ENCODE measurements around the gene KCNT1. TPM values are rescaled to one million over a fixed set of nuclear protein-coding genes. Genes with fewer than 3 reads are reported as not detected.

The KCNT1 gene
- total RNA-seq, 1 experiment from 2014 or later: not detected

DNA sequence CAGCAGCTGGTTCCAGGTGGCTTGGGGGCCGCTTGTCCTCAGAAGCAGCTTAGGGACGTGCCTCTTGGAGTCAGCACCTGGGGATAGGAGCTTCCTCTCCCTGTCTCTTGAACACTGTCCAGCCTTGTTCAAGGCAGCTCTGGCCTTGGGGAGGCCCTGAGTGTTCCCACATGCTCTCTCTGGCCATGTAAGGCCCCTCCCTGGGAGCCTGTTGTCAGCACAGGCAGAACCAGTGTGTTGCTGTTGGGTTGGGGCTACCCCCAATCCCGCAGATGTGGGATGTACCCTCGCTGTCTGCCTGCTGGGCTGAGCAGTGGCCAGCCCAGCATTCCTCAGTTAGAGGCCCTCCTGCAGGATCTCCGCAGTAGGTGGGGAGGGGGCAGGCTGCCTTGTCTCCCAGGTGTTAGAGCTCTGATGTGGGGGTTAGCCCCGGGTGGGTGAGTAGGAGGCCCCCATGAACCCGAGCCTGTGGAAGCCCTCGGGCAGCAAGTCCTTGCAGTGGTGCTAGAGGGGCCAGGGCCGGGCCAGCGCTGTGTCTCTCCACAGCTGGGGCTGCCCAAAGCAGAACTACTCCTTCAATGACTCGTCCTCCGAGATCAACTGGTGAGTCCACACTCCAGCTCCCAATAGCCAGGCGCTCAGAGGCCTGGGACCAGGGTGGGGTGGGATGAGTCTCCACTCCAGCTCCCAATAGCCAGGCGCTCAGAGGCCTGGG lies 51.6 kb downstream of the KCNT1 start:
- no peak overlapping the region for H3K27ac ChIP-seq (ENCODE audit: low read length)
- H3K4me2 ChIP-seq (ENCODE audit: low read depth, low read length, poor library complexity, severe bottlenecking): no peak overlapping the region
- H3K9me3 ChIP-seq (ENCODE audit: low read length): no peaks in the 10 kb centered on the region
- no peak overlapping the region for H3K4me3 ChIP-seq (ENCODE audit: low read length)
- H3K9me2 ChIP-seq (replicated peaks; ENCODE audit: insufficient read depth, low read length): no peaks in the 10 kb centered on the region
- no peaks in the 10 kb centered on the region for H3K4me1 ChIP-seq (ENCODE audit: low read length)
- DNase-seq: no peak
- no peaks in the 10 kb centered on the region for H4K20me1 ChIP-seq (ENCODE audit: insufficient read depth, low read depth, low read length)
- H3K79me2 ChIP-seq (ENCODE audit: low read length): no peaks in the 10 kb centered on the region
- no peaks in the 10 kb centered on the region for H3K27me3 ChIP-seq (ENCODE audit: low read length)
- no peak overlapping the region for H2AFZ ChIP-seq (ENCODE audit: low read length)
- H3K36me3 ChIP-seq (ENCODE audit: insufficient read depth, low read length): no peaks in the 10 kb centered on the region
- no peak overlapping the region for H3K9ac ChIP-seq (ENCODE audit: low read length)

DNA sequence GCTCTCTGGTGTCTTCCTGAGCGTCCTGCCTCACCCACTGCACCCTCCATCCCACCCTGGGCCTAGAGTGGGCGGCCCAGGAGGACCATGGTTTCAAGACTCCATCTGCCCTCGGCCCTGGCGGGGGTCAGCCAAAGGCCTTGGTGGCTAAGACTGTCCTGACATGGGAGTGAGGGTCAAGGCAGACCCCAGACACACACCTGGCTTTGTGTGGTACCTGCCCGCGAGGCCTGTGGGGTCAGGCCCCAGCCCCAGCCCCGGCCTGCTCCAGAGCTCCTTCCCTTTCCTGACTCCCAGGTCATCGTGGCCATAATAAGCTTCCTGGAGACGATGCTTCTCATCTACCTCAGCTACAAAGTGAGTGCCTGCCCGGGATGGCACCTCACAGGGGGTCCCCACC lies 54.6 kb downstream of the KCNT1 start:
- DNase-seq: no peak
- H2AFZ ChIP-seq (ENCODE audit: low read length): no peak overlapping the region
- H3K9me3 ChIP-seq (ENCODE audit: low read length): no peaks in the 10 kb centered on the region
- no peaks in the 10 kb centered on the region for H3K27me3 ChIP-seq (ENCODE audit: low read length)
- H3K9ac ChIP-seq (ENCODE audit: low read length): no peak overlapping the region
- no peaks in the 10 kb centered on the region for H3K36me3 ChIP-seq (ENCODE audit: insufficient read depth, low read length)
- H3K79me2 ChIP-seq (ENCODE audit: low read length): no peaks in the 10 kb centered on the region
- H3K27ac ChIP-seq (ENCODE audit: low read length): no peak overlapping the region
- no peak overlapping the region for H3K4me3 ChIP-seq (ENCODE audit: low read length)
- no peaks in the 10 kb centered on the region for H4K20me1 ChIP-seq (ENCODE audit: insufficient read depth, low read depth, low read length)
- H3K4me2 ChIP-seq (ENCODE audit: low read depth, low read length, poor library complexity, severe bottlenecking): no peak overlapping the region
- no peaks in the 10 kb centered on the region for H3K4me1 ChIP-seq (ENCODE audit: low read length)
- no peaks in the 10 kb centered on the region for H3K9me2 ChIP-seq (replicated peaks; ENCODE audit: insufficient read depth, low read length)

DNA sequence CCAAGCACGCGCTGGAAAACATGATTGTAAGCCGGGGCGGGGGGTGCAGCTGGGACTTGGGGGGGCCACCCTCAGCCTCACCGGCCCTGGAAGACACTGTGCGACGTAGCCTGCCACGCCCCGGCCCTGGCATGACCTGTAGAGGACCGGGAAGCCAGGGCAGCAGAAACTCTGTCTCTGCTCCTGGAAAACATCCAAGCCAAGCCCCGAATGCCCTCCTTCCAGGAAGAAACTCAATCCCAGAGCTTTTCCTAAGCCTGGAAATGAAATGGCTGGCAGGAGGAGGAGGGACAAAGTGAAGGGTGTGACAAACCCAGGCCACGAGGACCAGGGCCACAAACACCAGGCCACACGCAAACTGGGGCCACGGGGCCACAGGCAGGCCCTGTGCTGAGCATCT lies 55.4 kb downstream of the KCNT1 start:
- no peaks in the 10 kb centered on the region for H3K27me3 ChIP-seq (ENCODE audit: low read length)
- H2AFZ ChIP-seq (ENCODE audit: low read length): no peak overlapping the region
- H3K4me3 ChIP-seq (ENCODE audit: low read length): no peak overlapping the region
- no peaks in the 10 kb centered on the region for H3K4me1 ChIP-seq (ENCODE audit: low read length)
- no peak overlapping the region for H3K9ac ChIP-seq (ENCODE audit: low read length)
- no peaks in the 10 kb centered on the region for H4K20me1 ChIP-seq (ENCODE audit: insufficient read depth, low read depth, low read length)
- H3K36me3 ChIP-seq (ENCODE audit: insufficient read depth, low read length): no peaks in the 10 kb centered on the region
- H3K27ac ChIP-seq (ENCODE audit: low read length): no peak overlapping the region
- DNase-seq: no peak
- no peaks in the 10 kb centered on the region for H3K79me2 ChIP-seq (ENCODE audit: low read length)
- no peak overlapping the region for H3K4me2 ChIP-seq (ENCODE audit: low read depth, low read length, poor library complexity, severe bottlenecking)
- no peaks in the 10 kb centered on the region for H3K9me3 ChIP-seq (ENCODE audit: low read length)
- no peaks in the 10 kb centered on the region for H3K9me2 ChIP-seq (replicated peaks; ENCODE audit: insufficient read depth, low read length)

DNA sequence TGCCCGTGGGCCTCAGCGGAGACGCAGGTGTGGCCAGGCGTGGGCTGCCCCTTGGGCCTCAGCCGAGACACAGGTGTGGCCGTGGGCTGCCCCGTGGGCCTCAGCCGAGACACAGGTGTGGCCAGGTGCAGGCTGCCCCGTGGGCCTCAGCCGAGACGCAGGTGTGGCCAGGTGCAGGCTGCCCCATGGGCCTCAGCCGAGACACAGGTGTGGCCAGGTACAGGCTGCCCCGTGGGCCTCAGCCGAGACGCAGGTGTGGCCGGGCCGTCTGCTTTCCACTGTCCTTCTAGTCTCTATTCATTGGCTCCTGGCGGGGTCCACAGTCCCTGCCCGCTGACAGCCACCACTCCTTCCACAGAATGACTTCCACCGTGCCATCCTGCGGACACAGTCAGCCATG lies 56.1 kb downstream of the KCNT1 start:
- no peak for DNase-seq
- no peaks in the 10 kb centered on the region for H4K20me1 ChIP-seq (ENCODE audit: insufficient read depth, low read depth, low read length)

GRCh38 chr9:135758870-135759269 lies 56.9 kb downstream of the KCNT1 start:
- H3K4me1 ChIP-seq (ENCODE audit: low read length): no peaks in the 10 kb centered on the region
- no peak overlapping the region for H3K4me2 ChIP-seq (ENCODE audit: low read depth, low read length, poor library complexity, severe bottlenecking)
- no peak overlapping the region for H3K27ac ChIP-seq (ENCODE audit: low read length)
- H3K27me3 ChIP-seq (ENCODE audit: low read length): no peaks in the 10 kb centered on the region
- H3K79me2 ChIP-seq (ENCODE audit: low read length): no peaks in the 10 kb centered on the region
- no peak overlapping the region for H3K9ac ChIP-seq (ENCODE audit: low read length)
- H2AFZ ChIP-seq (ENCODE audit: low read length): no peak overlapping the region
- no peaks in the 10 kb centered on the region for H3K9me3 ChIP-seq (ENCODE audit: low read length)
- DNase-seq: no peak
- H3K36me3 ChIP-seq (ENCODE audit: insufficient read depth, low read length): no peaks in the 10 kb centered on the region
- no peaks in the 10 kb centered on the region for H3K9me2 ChIP-seq (replicated peaks; ENCODE audit: insufficient read depth, low read length)
- H4K20me1 ChIP-seq (ENCODE audit: insufficient read depth, low read depth, low read length): no peaks in the 10 kb centered on the region
- no peak overlapping the region for H3K4me3 ChIP-seq (ENCODE audit: low read length)

More for the DNA sequence above, 56.1 kb downstream of the KCNT1 start:
- H3K4me2 ChIP-seq (ENCODE audit: low read depth, low read length, poor library complexity, severe bottlenecking): no peak overlapping the region
- no peaks in the 10 kb centered on the region for H3K27me3 ChIP-seq (ENCODE audit: low read length)
- no peak overlapping the region for H3K4me3 ChIP-seq (ENCODE audit: low read length)
- no peaks in the 10 kb centered on the region for H3K9me3 ChIP-seq (ENCODE audit: low read length)
- H3K9ac ChIP-seq (ENCODE audit: low read length): no peak overlapping the region
- H3K9me2 ChIP-seq (replicated peaks; ENCODE audit: insufficient read depth, low read length): no peaks in the 10 kb centered on the region
- H3K27ac ChIP-seq (ENCODE audit: low read length): no peak overlapping the region
- no peaks in the 10 kb centered on the region for H3K4me1 ChIP-seq (ENCODE audit: low read length)
- no peak overlapping the region for H2AFZ ChIP-seq (ENCODE audit: low read length)
- H3K79me2 ChIP-seq (ENCODE audit: low read length): no peaks in the 10 kb centered on the region
- H3K36me3 ChIP-seq (ENCODE audit: insufficient read depth, low read length): no peaks in the 10 kb centered on the region

GRCh38 chr9:135759676-135760300 lies 57.8 kb downstream of the KCNT1 start:
- H3K27me3 ChIP-seq (ENCODE audit: low read length): no peaks in the 10 kb centered on the region
- no peaks in the 10 kb centered on the region for H4K20me1 ChIP-seq (ENCODE audit: insufficient read depth, low read depth, low read length)
- no peaks in the 10 kb centered on the region for H3K4me1 ChIP-seq (ENCODE audit: low read length)
- no peaks in the 10 kb centered on the region for H3K9me2 ChIP-seq (replicated peaks; ENCODE audit: insufficient read depth, low read length)
- H3K9me3 ChIP-seq (ENCODE audit: low read length): no peaks in the 10 kb centered on the region
- no peak overlapping the region for H3K4me3 ChIP-seq (ENCODE audit: low read length)
- no peak overlapping the region for H3K4me2 ChIP-seq (ENCODE audit: low read depth, low read length, poor library complexity, severe bottlenecking)
- no peak overlapping the region for H3K9ac ChIP-seq (ENCODE audit: low read length)
- H3K27ac ChIP-seq (ENCODE audit: low read length): no peak overlapping the region
- no peaks in the 10 kb centered on the region for H3K79me2 ChIP-seq (ENCODE audit: low read length)
- H3K36me3 ChIP-seq (ENCODE audit: insufficient read depth, low read length): no peaks in the 10 kb centered on the region
- DNase-seq: no peak
- no peak overlapping the region for H2AFZ ChIP-seq (ENCODE audit: low read length)

- no peaks in the 10 kb centered on the region for H3K4me1 ChIP-seq (ENCODE audit: low read length)
Observed at GRCh38 chr9:135760465-135760864, 58.5 kb downstream of the KCNT1 start.

DNA sequence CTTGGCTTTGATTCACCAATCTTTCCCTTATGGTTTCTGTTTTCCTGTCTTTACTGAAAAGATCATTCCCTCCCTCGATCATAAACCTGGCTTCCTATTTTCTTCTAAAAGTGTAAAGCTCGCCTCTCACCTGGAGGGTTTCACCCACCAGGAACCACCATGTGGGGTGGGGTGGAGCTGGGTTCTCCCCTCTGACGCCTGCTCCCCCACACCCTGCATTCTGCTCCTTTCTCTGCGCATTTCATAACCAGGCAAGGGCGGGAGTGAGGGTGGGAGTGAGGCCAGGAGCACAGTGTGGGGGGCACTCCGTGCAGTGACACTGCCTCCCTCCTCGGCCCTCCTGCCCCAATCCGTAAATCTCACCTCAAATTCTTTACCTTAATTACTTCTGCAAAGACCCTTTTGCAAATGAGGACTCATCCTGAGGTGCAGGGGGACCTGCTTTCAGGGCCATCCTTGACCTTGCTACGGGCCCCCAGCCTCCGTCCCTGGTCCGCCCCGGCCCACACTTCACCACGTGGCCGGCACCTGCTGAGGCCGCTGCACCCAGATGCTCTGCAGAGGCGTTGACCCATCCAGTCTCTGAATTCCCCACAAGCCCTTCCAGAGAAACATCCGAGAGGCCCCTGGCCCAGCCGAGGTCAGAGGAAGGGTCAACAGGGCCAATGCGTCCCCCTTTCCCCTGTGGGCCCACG lies 59.3 kb downstream of the KCNT1 start:
- no peaks in the 10 kb centered on the region for H3K36me3 ChIP-seq (ENCODE audit: insufficient read depth, low read length)
- H3K27me3 ChIP-seq (ENCODE audit: low read length): no peaks in the 10 kb centered on the region
- no peak overlapping the region for H3K9ac ChIP-seq (ENCODE audit: low read length)
- H3K4me2 ChIP-seq (ENCODE audit: low read depth, low read length, poor library complexity, severe bottlenecking): no peak overlapping the region
- no peak overlapping the region for H3K27ac ChIP-seq (ENCODE audit: low read length)
- H3K9me3 ChIP-seq (ENCODE audit: low read length): no peaks in the 10 kb centered on the region
- H2AFZ ChIP-seq (ENCODE audit: low read length): no peak overlapping the region
- H3K79me2 ChIP-seq (ENCODE audit: low read length): no peaks in the 10 kb centered on the region
- no peak for DNase-seq
- no peaks in the 10 kb centered on the region for H3K4me1 ChIP-seq (ENCODE audit: low read length)
- H4K20me1 ChIP-seq (ENCODE audit: insufficient read depth, low read depth, low read length): no peaks in the 10 kb centered on the region
- no peak overlapping the region for H3K4me3 ChIP-seq (ENCODE audit: low read length)
- H3K9me2 ChIP-seq (replicated peaks; ENCODE audit: insufficient read depth, low read length): no peaks in the 10 kb centered on the region

More at GRCh38 chr9:135760465-135760864, 58.5 kb downstream of the KCNT1 start:
- Histone ChIP-seq H3K4me2 (ENCODE audit: low read depth, low read length, poor library complexity, severe bottlenecking) (no peak overlapping the region), H3K79me2 (ENCODE audit: low read length) (no peaks in the 10 kb centered on the region), H3K9me2 (replicated peaks; ENCODE audit: insufficient read depth, low read length) (no peaks in the 10 kb centered on the region), H3K9me3 (ENCODE audit: low read length) (no peaks in the 10 kb centered on the region), H3K27me3 (ENCODE audit: low read length) (no peaks in the 10 kb centered on the region), H3K9ac (ENCODE audit: low read length) (no peak overlapping the region), H3K27ac (ENCODE audit: low read length) (no peak overlapping the region), H2AFZ (ENCODE audit: low read length) (no peak overlapping the region), H3K36me3 (ENCODE audit: insufficient read depth, low read length) (no peaks in the 10 kb centered on the region), H3K4me3 (ENCODE audit: low read length) (no peak overlapping the region), H4K20me1 (ENCODE audit: insufficient read depth, low read depth, low read length) (no peaks in the 10 kb centered on the region)
- no peak for DNase-seq

Measured in Karpas-422 (cell line).